Adrenal gland (tissue), 12 donors: Measurements from ENCODE around the gene ARMC9. TPM values are rescaled to one million over a fixed set of nuclear protein-coding genes. Genes with fewer than 3 reads are reported as not detected.
A peak's percentile ranks its signal among the peaks of the same experiment; 100 is the strongest.

Source experiments
- DNase-seq, 7 donors: peaks; one replicate each; pipeline ENCODE4 v3.0.0-alpha.2; 2019 to 2020
- H3K27ac ChIP-seq, 5 donors: fragments of 200-600 bp; sonication (generic) in 4 of 5; 1 replicate in 3 of 5; 2 replicates in 2 of 5; pipeline versions ENCODE4 v1.5.1 to v1.8.0; 2016 to 2020; ENCODE audit warnings: mild to moderate bottlenecking in 1 of 5
- H3K27me3 ChIP-seq: fragments of 200-600 bp; 2 replicates; pipeline ENCODE4 v1.8.0; 2021
- H3K36me3 ChIP-seq, 2 donors: fragments of 200-600 bp; replicated peaks in 1 of 2; 1 replicate in 1 of 2; 2 replicates in 1 of 2; pipeline versions ENCODE4 v1.5.1 to v1.8.0; 2018 to 2022
- H3K4me1 ChIP-seq, 2 donors: fragments of 200-600 bp; replicated peaks in 1 of 2; 1 replicate in 1 of 2; 2 replicates in 1 of 2; pipeline versions ENCODE4 v1.5.1 to v1.8.0; 2018 to 2021
- H3K4me3 ChIP-seq, 4 donors: fragments of 200-600 bp; sonication (generic) in 3 of 4; one replicate each; pipeline ENCODE4 v1.5.1; 2016 to 2018
- H3K9me3 ChIP-seq, 3 donors: fragments of 200-600 bp; sonication (generic) in 1 of 3; replicated peaks in 1 of 3; 1 replicate in 2 of 3; 2 replicates in 1 of 3; pipeline versions ENCODE4 v1.5.1 to v1.8.0; 2016 to 2021
- CTCF ChIP-seq, 6 experiments: fragments of 450-650 bp in 4 of 6; fragments of 200-600 bp in 2 of 6; sonication (generic) in 1 of 6; IDR thresholded peaks; 1 replicate in 5 of 6; 2 replicates in 1 of 6; pipeline versions ENCODE4 v1.5.1 to v1.8.0; 2016 to 2021; ENCODE audit warnings: antibody characterized with exemption in 6 of 6, mild to moderate bottlenecking in 2 of 6, moderate library complexity in 1 of 6
- POLR2A ChIP-seq, 2 donors: fragments of 450-650 bp; IDR thresholded peaks; one replicate each; pipeline ENCODE4 v1.6.1; 2017; ENCODE audit warnings: antibody characterized with exemption in 2 of 2, mild to moderate bottlenecking in 2 of 2, moderate library complexity in 1 of 2
- WGBS, 4 donors: extraction: QIAGEN DNeasy Blood & Tissue Kit in 2 of 4; methylation state at CpG; one replicate each; pipeline versions ENCODE4 v1.1.5 to v1.1.7; 2013 to 2017; 5-methylcytosine and 5-hydroxymethylcytosine counted together
- intact Hi-C, 2 donors: fragments of 100-400 bp; cut with DNase I; formaldehyde crosslinking; loops; one replicate each; pipeline versions ENCODE4 v1.14.1 to v1.15.0; 2022 to 2023
- polyA plus RNA-seq, 3 donors: library from polyadenylated mRNA; stranded (reverse); fragments of 200-250 nt in 2 of 3; fragments of 350-450 nt in 1 of 3; fragmentation: Illumina TruSeq in 1 of 3; extraction: RNeasy Lipid Tissue Mini Kit (QIAGEN cat#74804) in 1 of 3; gene quantifications; one replicate each; pipeline ENCODE4 v1.2.3, GENCODE V29; 2013 to 2014
- total RNA-seq, 9 donors: library from RNA; depleted of rRNA in 4 of 9; stranded (reverse); fragments of >200 nt in 4 of 9; fragments of 120-200 nt in 1 of 9; fragmentation: NEBNext Ultra II Directional in 1 of 9; extraction: Animal tissue kit (Norgen Biotek cat#: 25700) in 1 of 9; gene quantifications; one replicate each; pipeline versions ENCODE4 v1.1.0 to v1.2.4, GENCODE V29; 2013 to 2023
- donor health status: healthy with polysubstance abuse.
- donor health status: Bipolar disorder and iron deficiency.
- donor health status: DM: yes; HTN: yes; CAD: no.
- donor health status: DM: no; HTN: no; CAD: no.
- donor health status: DM: no; HTN: no; CAD: no.
- donor health status: DM: yes; HTN: yes; CAD: no.

The ARMC9 gene
- total and polyA plus RNA-seq, 12 donors = 22.0 to 109 (median 54.2) TPM

DNA sequence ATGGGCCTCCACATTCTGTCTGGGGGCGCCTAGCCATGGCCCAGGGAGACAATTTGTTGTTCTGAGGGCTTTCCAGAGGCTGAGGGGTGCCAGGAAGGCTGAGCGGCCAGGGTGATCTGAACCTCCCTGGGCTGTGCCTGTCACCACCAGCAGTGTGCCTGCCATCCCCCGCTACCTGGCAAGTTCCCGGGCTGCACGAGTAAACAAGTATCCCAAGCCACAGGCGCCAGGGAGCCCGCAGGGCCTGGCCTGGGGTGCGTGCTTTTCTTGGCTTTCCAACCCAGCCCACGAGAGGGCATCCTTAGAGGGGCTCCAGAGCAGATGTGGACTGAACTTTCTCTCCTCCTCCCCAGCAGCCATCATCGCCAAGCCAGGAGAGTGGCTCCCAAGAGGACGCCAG lies 162.0 kb downstream of the ARMC9 start:
- intact Hi-C loops = no loop called here
- no peaks in the 10 kb centered on the region for H3K9me3 ChIP-seq
- H3K4me1 ChIP-seq = no peaks in the 10 kb centered on the region
- WGBS, 4 donors = 90 to 96% (median 91%) methylated on average over 4 to 11 of the region's 11 CpGs; no CpG with 5 or more reads in 1 of the 4 donors
- peaks cover 0 to 5% of the 10 kb centered on the region in 2 donors for H3K36me3 ChIP-seq
- no peaks in the 10 kb centered on the region for H3K27me3 ChIP-seq
- H3K4me3 ChIP-seq = no peak overlapping the region
- no peak for DNase-seq
- no peak for TF ChIP-seq CTCF (IDR thresholded peaks at IDR 0.05)
- no peak for TF ChIP-seq POLR2A (IDR thresholded peaks at IDR 0.05)
- peak overlapping the region in 1 of 5 donors; percentile 41 for H3K27ac ChIP-seq

GRCh38 chr2:231360881-231361371 lies 162.5 kb downstream of the ARMC9 start:
- H3K4me3 ChIP-seq = no peak overlapping the region
- no peaks in the 10 kb centered on the region for H3K4me1 ChIP-seq
- H3K9me3 ChIP-seq = no peaks in the 10 kb centered on the region
- peak overlapping the region in 2 of 5 donors; percentile 20 to 72 for H3K27ac ChIP-seq
- 86 to 92% (median 88%) methylated on average over 4 to 13 of the region's 13 CpGs for WGBS, 4 donors
- peaks cover 0 to 5% of the 10 kb centered on the region in 2 donors for H3K36me3 ChIP-seq
- TF ChIP-seq CTCF (IDR thresholded peaks at IDR 0.05) (no peak), POLR2A (IDR thresholded peaks at IDR 0.05) (no peak)
- H3K27me3 ChIP-seq = no peaks in the 10 kb centered on the region
- intact Hi-C loops = no loop called here
- peak in 2 of 7 donors; percentile 51 to 58 for DNase-seq

- Histone ChIP-seq H3K27me3 (no peaks in the 10 kb centered on the region), H3K36me3 (peaks cover 0 to 5% of the 10 kb centered on the region in 2 donors), H3K27ac (peak overlapping the region in 3 of 5 donors; percentile 15 to 72 (median 72)), H3K4me1 (no peaks in the 10 kb centered on the region), H3K9me3 (no peaks in the 10 kb centered on the region), H3K4me3 (no peak overlapping the region)
- peak in 3 of 6 experiments; percentile 16 to 28 (median 19) for TF ChIP-seq CTCF (IDR thresholded peaks at IDR 0.05)
- no peak for TF ChIP-seq POLR2A (IDR thresholded peaks at IDR 0.05)
- DNase-seq = peak in 1 of 7 donors; percentile 13
- WGBS, 4 donors = 75 to 90% (median 80%) methylated on average over 12 of the region's 12 CpGs
- intact Hi-C loops = no loop called here
Measured at GRCh38 chr2:231361701-231362554, 163.5 kb downstream of the ARMC9 start.

GRCh38 chr2:231362555-231363184 lies 164.2 kb downstream of the ARMC9 start:
- TF ChIP-seq POLR2A (IDR thresholded peaks at IDR 0.05) = no peak
- TF ChIP-seq CTCF (IDR thresholded peaks at IDR 0.05) = no peak
- Histone ChIP-seq H3K9me3 (no peaks in the 10 kb centered on the region), H3K4me3 (no peak overlapping the region), H3K27me3 (no peaks in the 10 kb centered on the region), H3K27ac (peak overlapping the region in 2 of 5 donors; percentile 72), H3K36me3 (peaks cover 0 to 5% of the 10 kb centered on the region in 2 donors), H3K4me1 (no peaks in the 10 kb centered on the region)
- WGBS, 4 donors = 73 to 84% (median 77%) methylated on average over 6 to 9 of the region's 9 CpGs
- DNase-seq = no peak
- intact Hi-C loops = no loop called here
